Measurements from ENCODE around the gene ZXDC. TPM values are rescaled to one million over a fixed set of nuclear protein-coding genes. Genes with fewer than 3 reads are reported as not detected.

The ZXDC gene
- total RNA-seq, 1 donor from 2014 or later, result 26.6 TPM

DNA sequence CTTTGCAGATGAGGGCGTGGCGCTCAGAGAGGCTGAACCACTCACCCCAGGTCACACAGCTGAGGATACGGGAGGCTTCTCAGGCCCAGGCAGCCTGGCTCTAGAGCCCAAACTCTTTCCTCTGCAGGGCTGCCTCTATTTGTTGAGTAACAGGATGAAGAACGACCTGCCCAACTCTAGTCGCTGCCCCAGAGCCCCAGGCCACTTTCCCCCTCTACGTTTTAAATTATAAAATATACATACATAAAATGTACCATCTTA is 19.2 kb upstream of the ZXDC start:
- peaks cover 3% of the 10 kb centered on the region for H3K27me3 Mint-ChIP-seq (ENCODE audit: low read depth)
- no peaks in the 10 kb centered on the region for H3K9me3 Mint-ChIP-seq (ENCODE audit: low read depth)
- no peaks in the 10 kb centered on the region for H3K4me1 Mint-ChIP-seq (ENCODE audit: low read depth)

DNA sequence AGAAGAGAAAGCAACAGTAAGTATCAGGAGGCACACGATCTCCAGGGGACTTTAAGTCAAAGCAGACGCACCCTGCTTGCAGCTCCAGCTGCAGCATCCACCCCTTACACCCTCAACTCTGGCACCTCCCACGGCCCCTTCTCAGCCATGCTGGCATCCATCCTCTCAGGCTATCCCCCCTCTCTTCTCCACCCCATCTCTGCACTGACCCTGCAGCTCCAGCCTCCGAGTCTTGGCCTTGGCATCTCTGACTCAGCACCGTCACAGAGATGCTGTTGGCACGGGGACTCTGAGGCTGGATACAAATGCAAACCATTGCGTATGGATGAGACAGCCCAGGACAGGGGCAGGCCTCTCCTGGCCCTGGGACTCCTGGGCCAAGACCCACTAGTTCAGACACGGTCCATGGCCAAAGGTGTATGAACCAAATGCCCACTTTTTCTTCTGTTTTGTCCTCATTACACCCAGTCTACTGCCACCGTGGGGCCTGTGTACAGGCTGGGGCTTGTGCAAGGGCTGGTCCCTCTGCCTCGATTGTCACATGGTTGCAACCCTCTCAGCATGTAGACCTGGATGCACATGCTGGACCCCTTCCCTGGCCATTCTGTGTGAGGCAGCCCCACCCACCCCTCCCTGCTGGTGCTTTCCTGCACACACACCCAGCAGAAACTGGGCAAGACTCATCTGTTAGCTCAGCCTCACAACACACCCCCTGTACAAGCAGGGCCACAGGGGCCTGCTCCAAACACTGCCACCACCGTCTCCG is 18.7 kb upstream of the ZXDC start:
- Mint-ChIP-seq H3K36me3 (ENCODE audit: low read depth) (no peaks in the 10 kb centered on the region), H3K9me3 (ENCODE audit: low read depth) (no peaks in the 10 kb centered on the region), H3K4me1 (ENCODE audit: low read depth) (no peaks in the 10 kb centered on the region), H3K4me3 (ENCODE audit: unreplicated experiment) (no peak overlapping the region), H3K27me3 (ENCODE audit: low read depth) (peaks cover 4% of the 10 kb centered on the region), H3K27ac (ENCODE audit: unreplicated experiment) (peak overlapping the region; percentile 30)
- TF ChIP-seq, protein P1, sequence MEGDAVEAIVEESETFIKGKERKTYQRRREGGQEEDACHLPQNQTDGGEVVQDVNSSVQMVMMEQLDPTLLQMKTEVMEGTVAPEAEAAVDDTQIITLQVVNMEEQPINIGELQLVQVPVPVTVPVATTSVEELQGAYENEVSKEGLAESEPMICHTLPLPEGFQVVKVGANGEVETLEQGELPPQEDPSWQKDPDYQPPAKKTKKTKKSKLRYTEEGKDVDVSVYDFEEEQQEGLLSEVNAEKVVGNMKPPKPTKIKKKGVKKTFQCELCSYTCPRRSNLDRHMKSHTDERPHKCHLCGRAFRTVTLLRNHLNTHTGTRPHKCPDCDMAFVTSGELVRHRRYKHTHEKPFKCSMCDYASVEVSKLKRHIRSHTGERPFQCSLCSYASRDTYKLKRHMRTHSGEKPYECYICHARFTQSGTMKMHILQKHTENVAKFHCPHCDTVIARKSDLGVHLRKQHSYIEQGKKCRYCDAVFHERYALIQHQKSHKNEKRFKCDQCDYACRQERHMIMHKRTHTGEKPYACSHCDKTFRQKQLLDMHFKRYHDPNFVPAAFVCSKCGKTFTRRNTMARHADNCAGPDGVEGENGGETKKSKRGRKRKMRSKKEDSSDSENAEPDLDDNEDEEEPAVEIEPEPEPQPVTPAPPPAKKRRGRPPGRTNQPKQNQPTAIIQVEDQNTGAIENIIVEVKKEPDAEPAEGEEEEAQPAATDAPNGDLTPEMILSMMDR (IDR thresholded peaks at IDR 0.05), result no peak
- peak; percentile 53 for DNase-seq (ENCODE audit: low spot score)

More for the DNA sequence above, 19.2 kb upstream of the ZXDC start:
- TF ChIP-seq, protein P1 (IDR thresholded peaks at IDR 0.05), result no peak
- DNase-seq (ENCODE audit: low spot score), result peak; percentile 72
- H3K27ac Mint-ChIP-seq (ENCODE audit: unreplicated experiment), result no peak overlapping the region
- H3K36me3 Mint-ChIP-seq (ENCODE audit: low read depth), result no peaks in the 10 kb centered on the region
- H3K4me3 Mint-ChIP-seq (ENCODE audit: unreplicated experiment), result no peak overlapping the region

DNA sequence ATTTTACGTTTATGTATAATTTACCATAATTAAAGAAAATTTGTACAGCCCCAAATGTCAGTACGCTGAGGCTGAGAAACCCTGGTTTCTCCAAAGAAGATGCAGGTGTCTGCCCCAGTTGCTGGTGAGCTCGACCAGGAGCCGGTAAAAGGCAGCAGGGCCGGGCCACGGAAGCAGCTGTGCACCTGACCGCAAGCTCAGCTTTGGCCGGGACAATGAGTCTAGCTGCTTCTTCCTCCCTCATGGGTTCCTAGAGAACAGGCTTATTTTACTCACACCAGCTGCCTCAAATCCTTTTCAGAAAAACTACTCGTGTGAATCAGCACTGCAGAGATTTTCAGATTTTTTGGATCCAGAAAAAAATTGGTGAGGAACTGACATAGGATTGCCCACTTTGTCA is 18.0 kb upstream of the ZXDC start:
- Mint-ChIP-seq H3K36me3 (ENCODE audit: low read depth) (no peaks in the 10 kb centered on the region), H3K9me3 (ENCODE audit: low read depth) (no peaks in the 10 kb centered on the region), H3K4me1 (ENCODE audit: low read depth) (no peaks in the 10 kb centered on the region), H3K27ac (ENCODE audit: unreplicated experiment) (no peak overlapping the region), H3K27me3 (ENCODE audit: low read depth) (peaks cover 5% of the 10 kb centered on the region), H3K4me3 (ENCODE audit: unreplicated experiment) (no peak overlapping the region)
- DNase-seq (ENCODE audit: low spot score), result no peak
- TF ChIP-seq, protein P1 (IDR thresholded peaks at IDR 0.05), result no peak

DNA sequence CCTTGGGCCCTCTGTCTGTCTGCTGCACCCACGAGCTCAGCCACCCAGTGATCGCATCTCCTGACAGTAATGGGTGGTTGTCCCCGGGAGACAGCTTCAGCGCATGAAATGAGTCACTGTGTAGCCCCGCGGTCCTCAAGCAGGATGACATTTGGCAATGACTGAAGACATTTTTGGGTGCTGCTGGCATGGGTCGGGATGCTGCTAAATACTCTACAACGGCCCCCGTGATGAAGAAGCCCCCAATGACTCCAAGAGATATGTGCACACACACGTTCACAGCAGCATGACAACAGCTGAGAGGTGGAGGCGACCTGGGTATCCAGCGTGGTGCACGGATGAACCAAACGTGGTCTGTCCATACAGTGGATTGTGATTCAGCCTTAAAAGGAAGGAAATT is 17.4 kb upstream of the ZXDC start:
- no peaks in the 10 kb centered on the region for H3K4me1 Mint-ChIP-seq (ENCODE audit: low read depth)
- H3K27me3 Mint-ChIP-seq (ENCODE audit: low read depth), result peaks cover 5% of the 10 kb centered on the region
- H3K4me3 Mint-ChIP-seq (ENCODE audit: unreplicated experiment), result no peak overlapping the region
- no peak overlapping the region for H3K27ac Mint-ChIP-seq (ENCODE audit: unreplicated experiment)
- DNase-seq (ENCODE audit: low spot score), result peak; percentile 43
- no peaks in the 10 kb centered on the region for H3K9me3 Mint-ChIP-seq (ENCODE audit: low read depth)
- TF ChIP-seq, protein P1 (IDR thresholded peaks at IDR 0.05), result no peak
- no peaks in the 10 kb centered on the region for H3K36me3 Mint-ChIP-seq (ENCODE audit: low read depth)

DNA sequence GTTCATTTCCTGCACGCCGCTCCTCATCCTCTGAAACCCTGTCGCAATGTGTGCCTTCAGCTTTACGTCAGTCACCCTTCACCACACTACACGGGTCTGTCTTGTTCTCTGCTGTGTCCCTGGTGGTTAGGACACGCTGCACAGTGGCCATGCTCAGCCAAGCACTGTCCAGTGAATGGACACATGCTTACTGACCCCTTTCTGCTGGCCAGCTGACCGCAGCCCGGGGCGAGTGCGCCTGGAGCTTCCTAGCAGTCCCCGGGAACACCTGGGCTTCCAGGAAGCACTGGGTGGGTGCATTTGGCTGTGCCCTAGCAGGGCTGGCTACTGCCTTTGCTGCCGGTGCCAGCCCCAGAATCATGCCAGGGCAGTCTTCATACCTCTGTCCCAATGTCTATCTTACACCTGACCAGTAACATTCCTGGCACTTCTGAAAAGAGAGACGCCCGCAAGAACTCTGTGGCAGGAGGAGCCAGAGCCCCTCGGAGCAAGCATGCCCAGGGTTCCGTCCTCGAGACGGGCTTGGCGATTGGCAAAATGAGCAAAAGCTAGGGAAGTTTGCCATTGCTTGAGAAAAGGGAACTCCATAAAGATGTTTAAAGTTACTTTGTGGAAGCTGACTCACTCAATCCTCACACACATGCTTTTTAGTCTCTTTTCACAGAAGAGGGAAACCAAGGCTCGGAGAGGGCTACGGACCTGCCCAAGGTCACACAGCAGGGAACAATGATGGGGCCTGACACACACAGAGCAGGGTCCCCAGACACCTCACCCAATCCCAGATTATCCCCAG is 15.7 kb upstream of the ZXDC start:
- peak; percentile 67 for DNase-seq (ENCODE audit: low spot score)
- Mint-ChIP-seq H3K9me3 (ENCODE audit: low read depth) (no peaks in the 10 kb centered on the region), H3K36me3 (ENCODE audit: low read depth) (no peaks in the 10 kb centered on the region), H3K4me1 (ENCODE audit: low read depth) (peaks cover 10% of the 10 kb centered on the region), H3K27ac (ENCODE audit: unreplicated experiment) (no peak overlapping the region), H3K27me3 (ENCODE audit: low read depth) (peaks cover 5% of the 10 kb centered on the region), H3K4me3 (ENCODE audit: unreplicated experiment) (no peak overlapping the region)
- TF ChIP-seq, protein P1 (IDR thresholded peaks at IDR 0.05), result no peak

All from chondrocyte (in vitro differentiated cells).